Iris pigment epithelial cell (primary cell): ENCODE measurements around the gene WDR43.

Experiments
- DNase-seq: peaks from one replicate; pipeline ENCODE4 v3.0.0-alpha.2; 2011; ENCODE audit warnings: low read depth

Gene WDR43

GRCh38 chr2:28909655-28910353, 15.3 kb downstream of the WDR43 start:
- no peak for DNase-seq

DNA sequence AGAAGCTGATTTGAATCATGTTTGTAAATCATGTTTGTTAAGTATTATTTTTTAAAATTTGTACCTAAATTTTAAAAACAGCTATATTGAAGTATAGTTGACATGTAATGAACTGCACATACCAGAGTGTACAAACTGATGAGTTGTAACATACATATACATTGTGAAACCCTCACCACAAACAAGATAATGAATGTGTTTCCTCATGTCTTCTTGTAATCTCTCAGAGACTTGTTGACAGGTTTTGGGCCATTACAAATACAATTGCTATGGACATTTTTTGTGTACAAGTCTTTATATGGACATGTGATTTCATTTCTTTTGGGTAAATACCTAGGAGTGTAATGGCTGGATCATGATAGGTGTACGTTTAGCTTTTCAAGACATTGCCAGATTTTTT, 21.5 kb downstream of the WDR43 start:
- DNase-seq = peak; percentile 81

DNA sequence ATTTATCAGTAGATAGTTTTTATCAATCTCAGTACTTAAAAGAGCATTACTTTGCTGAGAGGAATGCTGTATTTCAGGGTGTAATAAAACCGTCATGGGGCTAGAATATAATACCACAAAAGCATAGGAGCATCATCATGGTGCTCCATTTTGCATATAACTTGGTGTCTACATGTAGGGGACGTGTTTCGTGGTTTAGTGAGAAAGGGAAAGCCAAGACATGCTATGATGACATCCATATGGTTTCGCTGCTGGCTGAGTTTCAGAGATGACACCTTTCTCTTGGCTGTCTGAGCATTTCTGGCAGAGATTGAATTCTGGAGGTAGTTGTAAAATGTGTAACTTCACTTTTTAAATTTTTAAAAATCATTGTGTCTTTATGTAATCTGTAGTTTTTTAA, 32.4 kb downstream of the WDR43 start:
- DNase-seq = no peak

DNA sequence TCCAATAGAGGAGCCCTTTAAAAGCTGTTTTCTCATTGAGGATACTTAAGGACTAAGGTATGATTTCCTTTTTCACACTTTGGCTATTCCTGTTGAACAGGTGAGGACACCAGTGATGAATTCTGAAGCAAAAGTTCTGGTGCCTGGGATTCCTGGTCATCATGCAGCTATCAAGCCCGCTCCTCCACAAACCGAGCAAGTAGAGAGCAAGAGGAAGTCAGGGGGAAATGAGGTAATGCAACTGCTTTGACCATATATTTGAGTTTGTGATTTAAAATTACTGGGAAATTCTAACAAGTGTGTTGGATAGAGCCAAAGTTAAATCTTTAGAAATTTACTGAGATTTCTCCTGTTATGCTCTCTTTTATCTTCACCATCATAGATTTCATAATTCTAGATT, 33.0 kb downstream of the WDR43 start:
- no peak for DNase-seq

- DNase-seq = peak; percentile 67
Observed at GRCh38 chr2:28927878-28928277, 33.4 kb downstream of the WDR43 start.

DNA sequence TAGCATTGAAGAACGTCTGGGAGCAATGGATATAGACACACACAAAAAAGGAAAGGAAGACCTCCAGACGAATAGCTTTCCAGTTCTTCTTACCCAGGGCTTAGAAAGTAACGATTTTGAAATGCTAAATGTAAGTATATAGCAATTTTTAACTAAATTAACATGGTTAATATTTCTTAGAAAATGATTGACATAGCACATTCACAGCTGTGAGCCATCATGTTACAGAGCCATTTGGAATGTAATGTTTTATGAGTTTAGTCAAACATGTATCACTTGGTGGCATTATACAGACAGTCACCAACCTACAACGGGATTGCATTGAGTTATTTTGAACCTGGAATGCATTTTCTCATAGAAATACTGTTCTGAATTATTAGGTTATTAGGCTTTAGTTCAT, 35.1 kb downstream of the WDR43 start:
- DNase-seq = no peak

- peak; percentile 12 for DNase-seq
Observed at GRCh38 chr2:28930205-28930604, 35.7 kb downstream of the WDR43 start.

DNA sequence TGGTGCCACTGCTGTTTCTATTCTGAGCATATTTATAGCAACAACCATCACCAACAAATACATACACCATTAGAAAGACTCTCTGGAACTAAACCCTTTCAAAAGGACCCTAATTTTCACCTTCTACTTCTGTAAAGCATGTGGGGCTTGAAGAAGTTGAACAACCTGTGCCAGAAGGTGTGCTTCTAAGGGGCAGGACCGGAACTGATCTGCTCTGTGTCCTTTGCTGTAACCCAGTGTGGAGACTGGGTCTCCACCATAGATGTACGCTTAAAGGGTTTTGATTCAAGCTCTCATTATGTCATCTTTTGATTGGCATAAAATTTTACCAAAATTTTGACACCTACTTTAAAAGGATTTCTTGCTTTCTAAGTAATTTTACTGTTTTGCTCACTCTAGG, 40.3 kb downstream of the WDR43 start:
- DNase-seq = no peak

GRCh38 chr2:28941008-28941407, 46.5 kb downstream of the WDR43 start:
- no peak for DNase-seq

DNA sequence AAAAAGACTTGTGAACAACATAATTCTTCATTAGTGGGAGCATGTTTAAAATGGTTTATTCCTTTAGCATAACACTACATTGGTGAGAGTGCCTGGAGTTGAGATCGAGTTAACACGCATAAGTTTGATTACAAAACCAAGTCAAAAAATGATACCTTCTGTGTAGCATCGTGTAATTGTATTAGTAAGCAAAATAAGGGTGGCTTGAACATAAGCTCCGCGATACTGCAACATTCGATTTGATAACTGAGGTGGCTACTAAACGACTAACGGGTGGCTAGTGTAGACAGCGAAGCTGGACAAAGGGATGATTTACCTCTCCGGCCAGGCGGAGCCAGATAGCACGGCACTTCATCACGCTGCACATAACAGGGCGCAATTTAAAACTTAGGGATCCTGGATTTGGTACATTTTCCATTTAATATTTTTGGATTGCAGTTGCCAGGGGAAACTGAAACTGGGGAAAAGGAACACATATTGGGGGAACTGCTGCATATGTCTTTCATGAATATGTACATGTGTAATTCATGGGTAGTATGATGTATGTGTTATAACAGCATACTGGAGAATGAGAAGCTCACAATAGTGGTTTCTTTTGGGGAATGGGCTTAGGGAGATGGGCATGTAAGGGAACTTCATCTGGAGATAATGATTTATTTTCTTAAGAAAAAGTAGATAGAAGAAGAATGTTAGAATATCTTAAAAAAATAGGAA, 50.2 kb downstream of the WDR43 start:
- no peak for DNase-seq

DNA sequence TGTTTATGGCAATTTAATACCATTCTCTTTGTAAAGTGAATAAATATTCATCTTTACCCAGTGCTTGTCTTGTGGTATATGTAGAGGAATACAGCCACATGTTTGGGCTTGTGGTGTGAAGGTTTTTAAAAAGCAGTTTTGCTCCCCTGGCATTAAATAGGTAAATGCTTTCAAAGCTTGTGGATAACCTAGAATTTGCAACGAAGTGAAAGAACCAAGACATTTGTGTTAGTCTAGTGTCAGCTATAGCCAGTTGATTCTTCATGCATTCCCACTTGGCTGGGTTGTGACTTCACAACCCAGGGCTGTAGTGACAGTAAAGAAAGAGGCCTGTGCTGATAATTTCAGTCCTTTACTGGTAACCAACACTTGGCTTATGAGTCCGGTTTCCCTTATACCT, 53.7 kb downstream of the WDR43 start:
- no peak for DNase-seq

- no peak for DNase-seq
Observed at GRCh38 chr2:28949190-28949589, 54.7 kb downstream of the WDR43 start.

DNA sequence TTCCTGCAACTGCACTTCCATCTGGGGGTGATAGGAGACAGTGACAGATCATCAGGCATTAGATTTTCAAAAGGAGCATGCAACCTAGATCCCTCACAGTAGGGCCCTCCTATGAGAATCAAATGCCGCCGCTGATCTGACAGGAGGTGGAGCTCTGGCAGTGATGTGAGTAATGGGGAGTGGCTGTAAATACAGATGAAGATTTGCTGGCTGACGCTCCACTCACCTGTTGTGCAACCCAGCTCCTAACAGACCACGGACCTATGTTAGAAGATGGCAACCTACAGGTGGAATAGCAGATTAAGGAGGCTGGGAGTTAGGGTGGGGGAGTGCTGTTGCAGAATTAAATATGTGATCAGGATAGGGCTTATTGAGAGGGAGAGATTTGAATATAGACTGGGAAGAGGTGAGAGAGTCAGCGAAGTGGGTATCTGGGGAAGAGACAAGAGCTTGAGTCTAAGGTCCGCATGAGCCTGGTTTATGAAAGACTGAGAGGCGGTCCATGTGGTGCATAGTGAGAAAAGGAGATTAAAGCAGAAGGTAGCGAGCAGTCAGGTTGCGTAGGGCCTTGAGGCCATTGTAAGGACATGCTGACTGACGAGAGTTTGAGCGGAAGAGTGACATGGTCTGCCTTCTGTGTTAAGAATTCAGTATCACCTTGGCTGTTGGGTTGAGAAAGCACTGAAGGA, 55.3 kb downstream of the WDR43 start:
- no peak for DNase-seq

GRCh38 chr2:28950941-28951630, 56.6 kb downstream of the WDR43 start:
- peak; percentile 13 for DNase-seq

DNA sequence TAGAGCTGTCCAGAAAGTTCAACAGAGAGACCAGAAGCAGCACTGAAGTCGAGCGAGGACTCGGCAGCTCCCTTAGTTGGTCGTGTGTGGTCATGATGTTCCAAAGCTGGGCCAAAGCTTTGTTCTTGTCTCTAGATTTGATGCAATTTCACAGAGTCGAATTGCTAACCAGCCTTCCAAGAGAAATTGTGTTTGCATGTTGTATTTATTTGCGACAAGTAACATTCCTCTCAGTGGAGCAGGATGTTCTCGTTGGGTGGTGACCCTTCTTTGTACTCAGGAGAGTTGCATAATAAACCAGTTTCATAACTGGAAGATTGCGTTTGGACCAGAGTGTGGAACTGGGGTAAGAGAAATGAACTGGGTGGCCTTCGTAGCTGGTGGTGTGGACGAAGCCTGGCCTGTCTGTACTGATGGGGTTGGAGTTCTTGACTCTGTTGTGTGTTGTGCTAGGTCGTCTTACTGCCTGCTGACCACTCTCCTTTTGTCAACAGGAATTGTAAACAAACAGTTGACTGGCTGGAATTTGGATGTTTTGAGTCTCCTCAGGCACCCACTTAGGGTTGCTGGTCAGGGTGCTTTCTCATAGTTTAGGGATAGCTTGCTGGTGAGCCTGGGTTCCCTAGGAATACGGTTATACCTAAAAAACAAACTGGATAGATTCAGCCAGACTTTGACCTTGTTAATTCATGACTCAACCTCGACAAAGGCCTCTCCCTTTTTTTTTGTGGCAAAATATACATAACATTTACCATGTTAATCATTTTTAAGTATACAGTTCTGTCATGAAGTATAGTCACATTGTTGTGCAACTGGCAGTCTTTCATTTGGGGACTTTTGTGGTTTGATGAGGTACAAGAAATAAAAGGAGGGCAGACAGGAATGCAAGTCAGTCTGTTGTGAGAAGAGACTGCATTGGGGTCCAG, 57.7 kb downstream of the WDR43 start:
- DNase-seq = peak; percentile 95

GRCh38 chr2:28952836-28953211, 58.4 kb downstream of the WDR43 start:
- peak; percentile 37 for DNase-seq

DNA sequence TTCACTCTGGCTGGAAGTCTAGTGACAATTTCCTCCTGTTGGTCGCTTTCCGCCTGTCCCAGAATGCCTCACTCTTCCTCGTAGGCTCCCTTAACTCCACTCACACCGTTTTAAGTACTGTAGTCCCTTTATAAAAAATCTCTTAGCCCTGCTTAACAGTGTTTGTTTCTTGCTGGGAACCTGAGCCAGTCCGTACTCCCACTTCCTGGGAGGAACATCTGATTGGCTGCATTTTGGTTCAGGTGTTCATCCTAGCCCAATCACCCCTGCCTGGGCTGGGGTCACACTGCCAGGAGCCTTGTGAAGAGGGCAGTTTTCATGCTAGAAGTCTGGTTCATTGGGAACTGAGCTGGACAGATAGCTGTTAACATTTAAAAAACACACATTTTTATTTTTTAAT, 61.0 kb downstream of the WDR43 start:
- no peak for DNase-seq

DNA sequence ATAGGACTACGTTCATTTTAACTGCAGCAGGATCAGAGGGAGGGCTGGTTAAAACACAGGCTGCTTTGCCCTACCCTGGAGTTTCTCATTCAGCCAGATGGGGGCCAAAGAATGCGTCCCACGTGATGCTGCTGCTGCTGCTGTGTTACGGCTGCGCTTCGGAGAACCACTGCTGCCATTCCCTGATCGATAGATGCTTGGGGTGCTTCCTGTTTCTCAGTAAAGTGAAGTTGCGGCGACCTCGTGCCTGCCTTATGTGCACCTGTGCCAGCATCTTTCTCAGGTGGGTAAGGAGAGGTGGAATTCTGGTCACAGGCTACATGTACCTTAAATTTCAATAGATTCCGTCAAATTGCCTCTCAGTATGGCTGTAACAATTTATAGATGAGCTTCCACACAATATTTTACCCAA, 62.0 kb downstream of the WDR43 start:
- DNase-seq = peak; percentile 52

- no peak for DNase-seq
Observed at GRCh38 chr2:28956890-28957289, 62.4 kb downstream of the WDR43 start.

DNA sequence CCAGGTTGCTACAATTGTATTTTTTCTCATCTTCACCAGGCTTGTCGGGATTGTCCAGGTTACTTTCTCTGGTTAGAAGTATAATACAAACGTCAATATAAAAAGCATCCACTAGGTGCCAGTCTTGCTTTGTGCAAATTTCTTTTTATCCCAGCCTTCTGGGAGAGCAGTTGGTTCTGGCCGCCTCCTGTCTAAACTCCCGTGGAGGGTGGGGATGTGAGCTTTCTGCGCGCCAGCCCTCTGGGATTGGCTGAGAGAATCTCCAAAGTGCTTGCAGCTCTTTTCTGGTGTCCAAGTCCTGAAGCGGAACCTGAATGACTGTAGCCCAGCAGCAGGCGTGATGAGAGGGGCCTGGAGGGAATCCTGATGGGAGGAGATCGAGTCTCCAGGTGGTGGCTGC, 64.2 kb downstream of the WDR43 start:
- peak; percentile 78 for DNase-seq

DNA sequence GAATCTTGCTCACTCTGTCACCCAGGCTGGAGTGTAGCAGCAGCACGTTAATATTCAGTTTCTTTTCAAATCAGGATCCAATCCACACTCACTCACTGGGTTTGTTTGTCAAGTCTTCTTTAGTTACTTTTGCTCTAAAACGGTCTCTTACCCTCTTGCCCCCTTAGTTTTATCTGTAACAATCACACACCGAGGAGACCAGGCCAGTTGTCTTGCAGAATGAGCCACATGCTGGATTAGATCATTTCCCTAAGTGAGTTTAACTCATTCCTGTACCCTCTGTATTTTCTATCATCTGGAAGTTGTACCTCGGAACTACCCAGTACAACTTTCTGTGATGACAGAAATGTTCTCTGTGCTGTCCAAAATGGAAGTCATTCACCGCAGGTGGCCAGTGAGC, 65.9 kb downstream of the WDR43 start:
- DNase-seq = no peak

- DNase-seq = no peak
Observed at GRCh38 chr2:28962505-28962904, 68.0 kb downstream of the WDR43 start.
